ENCODE results near the gene MPND.

DNA sequence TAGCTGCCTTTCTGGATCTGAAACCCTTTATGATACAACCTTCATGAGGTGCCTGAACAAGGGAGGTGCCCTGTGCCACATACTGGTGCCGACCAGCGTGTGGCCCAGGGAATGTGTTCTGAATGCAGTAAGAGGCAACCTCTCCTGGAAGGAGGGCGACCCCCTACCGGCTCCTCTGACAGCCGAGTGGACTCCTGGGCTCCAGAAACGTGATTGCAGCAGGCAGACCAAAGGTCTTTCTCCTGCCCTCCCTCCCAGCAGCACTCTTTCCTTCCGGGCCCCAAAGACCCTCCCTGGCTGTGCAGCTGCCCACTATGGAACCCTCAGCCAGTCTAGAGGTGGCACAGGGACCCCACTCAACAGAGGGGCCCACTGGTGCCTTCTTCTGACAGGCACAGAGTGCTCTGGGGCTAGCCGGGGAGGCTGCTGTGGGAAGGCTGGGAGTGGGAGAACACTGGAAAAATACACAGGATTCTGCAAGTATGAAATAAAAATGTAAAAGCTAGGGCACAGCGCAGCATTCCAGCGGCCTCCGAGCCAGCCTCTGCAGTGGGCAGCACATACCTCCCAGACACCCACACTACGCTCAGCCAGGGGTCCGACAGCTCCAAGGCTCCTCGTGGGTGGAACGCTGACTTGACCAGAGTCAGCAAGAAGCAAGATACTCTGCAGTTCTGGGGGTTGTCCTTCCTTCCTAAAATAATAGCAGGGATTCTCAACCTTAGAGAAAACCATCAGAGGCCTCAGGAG lies 42.1 kb downstream of the MPND start:
- TF ChIP-seq, protein P1, sequence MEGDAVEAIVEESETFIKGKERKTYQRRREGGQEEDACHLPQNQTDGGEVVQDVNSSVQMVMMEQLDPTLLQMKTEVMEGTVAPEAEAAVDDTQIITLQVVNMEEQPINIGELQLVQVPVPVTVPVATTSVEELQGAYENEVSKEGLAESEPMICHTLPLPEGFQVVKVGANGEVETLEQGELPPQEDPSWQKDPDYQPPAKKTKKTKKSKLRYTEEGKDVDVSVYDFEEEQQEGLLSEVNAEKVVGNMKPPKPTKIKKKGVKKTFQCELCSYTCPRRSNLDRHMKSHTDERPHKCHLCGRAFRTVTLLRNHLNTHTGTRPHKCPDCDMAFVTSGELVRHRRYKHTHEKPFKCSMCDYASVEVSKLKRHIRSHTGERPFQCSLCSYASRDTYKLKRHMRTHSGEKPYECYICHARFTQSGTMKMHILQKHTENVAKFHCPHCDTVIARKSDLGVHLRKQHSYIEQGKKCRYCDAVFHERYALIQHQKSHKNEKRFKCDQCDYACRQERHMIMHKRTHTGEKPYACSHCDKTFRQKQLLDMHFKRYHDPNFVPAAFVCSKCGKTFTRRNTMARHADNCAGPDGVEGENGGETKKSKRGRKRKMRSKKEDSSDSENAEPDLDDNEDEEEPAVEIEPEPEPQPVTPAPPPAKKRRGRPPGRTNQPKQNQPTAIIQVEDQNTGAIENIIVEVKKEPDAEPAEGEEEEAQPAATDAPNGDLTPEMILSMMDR (IDR thresholded peaks at IDR 0.05): no peak
- TF ChIP-seq EP300 (IDR thresholded peaks at IDR 0.05): no peak

Data from stomach (tissue), 4 donors.